Lung (tissue), 12 donors: Measurements from ENCODE around the gene TEAD4. TPM values are rescaled to one million over a fixed set of nuclear protein-coding genes. Genes with fewer than 3 reads are reported as not detected.

Experiments
- ATAC-seq: fragments of 200-7000 bp; cut with Tn5 transposase; one replicate; pipeline ENCODE4 v1.9.1; 2020; ENCODE audit warnings: moderate number of reproducible peaks; ENCODE audit not compliant: insufficient read depth, low FRiP score
- DNase-seq, 3 donors: peaks; one replicate each; pipeline ENCODE4 v3.0.0-alpha.2; 2013 to 2017
- H3K27ac ChIP-seq, 2 donors: one replicate each; pipeline ENCODE4 v1.5.1; 2013; ENCODE audit warnings: mild to moderate bottlenecking in 2 of 2, moderate library complexity in 2 of 2, control low read depth in 1 of 2, inconsistent platforms in 1 of 2, low read depth in 1 of 2, low read length in 1 of 2
- H3K27me3 ChIP-seq, 3 donors: one replicate each; pipeline ENCODE4 v1.5.1; 2013; ENCODE audit warnings: low read length in 2 of 3; ENCODE audit not compliant: control insufficient read depth in 3 of 3, insufficient read depth in 3 of 3
- H3K36me3 ChIP-seq, 4 donors: one replicate each; pipeline ENCODE4 v1.5.1; 2013; ENCODE audit warnings: low read length in 4 of 4, mild to moderate bottlenecking in 1 of 4, moderate library complexity in 1 of 4; ENCODE audit not compliant: control insufficient read depth in 4 of 4, insufficient read depth in 4 of 4
- H3K4me1 ChIP-seq, 5 donors: one replicate each; pipeline ENCODE4 v1.5.1; 2013; ENCODE audit warnings: low read length in 5 of 5, mild to moderate bottlenecking in 2 of 5, moderate library complexity in 1 of 5; ENCODE audit not compliant: control insufficient read depth in 5 of 5, insufficient read depth in 5 of 5
- H3K4me3 ChIP-seq: one replicate; pipeline ENCODE4 v1.5.1; 2013; ENCODE audit warnings: mild to moderate bottlenecking, control low read depth, moderate library complexity
- H3K9ac ChIP-seq, 2 donors: one replicate each; pipeline ENCODE4 v1.5.1; 2013; ENCODE audit warnings: low read length in 2 of 2, control low read depth in 1 of 2; ENCODE audit not compliant: insufficient read depth in 1 of 2
- H3K9me3 ChIP-seq, 4 donors: one replicate each; pipeline ENCODE4 v1.5.1; 2013; ENCODE audit warnings: low read length in 3 of 4, mild to moderate bottlenecking in 1 of 4, moderate library complexity in 1 of 4; ENCODE audit not compliant: control insufficient read depth in 4 of 4, insufficient read depth in 3 of 4
- WGBS, 2 donors: extraction: QIAGEN DNeasy Blood & Tissue Kit; methylation state at CpG; one replicate each; pipeline ENCODE4 v1.1.7; 2013; 5-methylcytosine and 5-hydroxymethylcytosine counted together
- polyA plus RNA-seq, 2 donors: library from polyadenylated mRNA; stranded (reverse); fragments of 200-250 nt; gene quantifications; one replicate each; pipeline ENCODE4 v1.2.1, GENCODE V29; 2013
- total RNA-seq, 2 donors: library from RNA; depleted of rRNA in 1 of 2; stranded (reverse); fragments of >200 nt in 1 of 2; gene quantifications; one replicate each; pipeline ENCODE4 v1.2.1, GENCODE V29; 2014 to 2021
- TF ChIP-seq, protein P1 (sequence below): IDR thresholded peaks from 2 replicates; pipeline ENCODE4 v1.5.1; 2012; ENCODE audit warnings: mild to moderate bottlenecking; ENCODE audit errors: control extremely low read depth, extremely low read depth
- donor health status: control.
- donor health status: control.
- donor health status: Bipolar disorder and iron deficiency.
- donor health status: healthy.
- donor health status: DM: yes; HTN: yes; CAD: no.

TEAD4 gene
- total and polyA plus RNA-seq, 4 donors = 7.1 to 36.3 (median 28.8) TPM

DNA sequence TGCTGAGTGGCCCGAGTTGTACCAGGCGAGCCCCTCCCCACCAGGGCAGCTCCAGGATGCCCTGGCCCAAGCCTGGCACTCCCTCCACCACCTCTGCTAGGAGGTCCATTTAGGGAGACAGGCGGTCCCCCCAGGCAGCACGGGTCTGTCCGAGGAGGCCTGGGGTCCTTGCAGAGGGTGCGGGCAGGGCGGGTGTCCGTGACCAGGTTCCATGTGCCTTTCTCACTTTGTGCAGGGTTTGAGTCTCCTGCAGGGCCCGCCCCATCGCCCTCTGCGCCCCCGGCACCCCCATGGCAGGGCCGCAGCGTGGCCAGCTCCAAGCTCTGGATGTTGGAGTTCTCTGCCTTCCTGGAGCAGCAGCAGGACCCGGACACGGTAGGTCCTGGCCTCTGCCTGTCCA is 61.2 kb downstream of the TEAD4 start:
- H3K4me3 ChIP-seq = no peak overlapping the region
- no peak overlapping the region for H3K9ac ChIP-seq
- 88 to 92% methylated on average over 14 to 16 of the region's 16 CpGs for WGBS, 2 donors
- H3K27me3 ChIP-seq = no peaks in the 10 kb centered on the region
- H3K36me3 ChIP-seq = peaks cover 0 to 17% (median 1%) of the 10 kb centered on the region in 4 donors
- H3K4me1 ChIP-seq = peaks cover 0 to 4% (median 0%) of the 10 kb centered on the region in 5 donors
- H3K9me3 ChIP-seq = no peaks in the 10 kb centered on the region
- DNase-seq = no peak
- TF ChIP-seq, protein P1, sequence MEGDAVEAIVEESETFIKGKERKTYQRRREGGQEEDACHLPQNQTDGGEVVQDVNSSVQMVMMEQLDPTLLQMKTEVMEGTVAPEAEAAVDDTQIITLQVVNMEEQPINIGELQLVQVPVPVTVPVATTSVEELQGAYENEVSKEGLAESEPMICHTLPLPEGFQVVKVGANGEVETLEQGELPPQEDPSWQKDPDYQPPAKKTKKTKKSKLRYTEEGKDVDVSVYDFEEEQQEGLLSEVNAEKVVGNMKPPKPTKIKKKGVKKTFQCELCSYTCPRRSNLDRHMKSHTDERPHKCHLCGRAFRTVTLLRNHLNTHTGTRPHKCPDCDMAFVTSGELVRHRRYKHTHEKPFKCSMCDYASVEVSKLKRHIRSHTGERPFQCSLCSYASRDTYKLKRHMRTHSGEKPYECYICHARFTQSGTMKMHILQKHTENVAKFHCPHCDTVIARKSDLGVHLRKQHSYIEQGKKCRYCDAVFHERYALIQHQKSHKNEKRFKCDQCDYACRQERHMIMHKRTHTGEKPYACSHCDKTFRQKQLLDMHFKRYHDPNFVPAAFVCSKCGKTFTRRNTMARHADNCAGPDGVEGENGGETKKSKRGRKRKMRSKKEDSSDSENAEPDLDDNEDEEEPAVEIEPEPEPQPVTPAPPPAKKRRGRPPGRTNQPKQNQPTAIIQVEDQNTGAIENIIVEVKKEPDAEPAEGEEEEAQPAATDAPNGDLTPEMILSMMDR = no peak
- no peak for ATAC-seq
- peak overlapping the region in 1 of 2 donors; percentile 42 for H3K27ac ChIP-seq

DNA sequence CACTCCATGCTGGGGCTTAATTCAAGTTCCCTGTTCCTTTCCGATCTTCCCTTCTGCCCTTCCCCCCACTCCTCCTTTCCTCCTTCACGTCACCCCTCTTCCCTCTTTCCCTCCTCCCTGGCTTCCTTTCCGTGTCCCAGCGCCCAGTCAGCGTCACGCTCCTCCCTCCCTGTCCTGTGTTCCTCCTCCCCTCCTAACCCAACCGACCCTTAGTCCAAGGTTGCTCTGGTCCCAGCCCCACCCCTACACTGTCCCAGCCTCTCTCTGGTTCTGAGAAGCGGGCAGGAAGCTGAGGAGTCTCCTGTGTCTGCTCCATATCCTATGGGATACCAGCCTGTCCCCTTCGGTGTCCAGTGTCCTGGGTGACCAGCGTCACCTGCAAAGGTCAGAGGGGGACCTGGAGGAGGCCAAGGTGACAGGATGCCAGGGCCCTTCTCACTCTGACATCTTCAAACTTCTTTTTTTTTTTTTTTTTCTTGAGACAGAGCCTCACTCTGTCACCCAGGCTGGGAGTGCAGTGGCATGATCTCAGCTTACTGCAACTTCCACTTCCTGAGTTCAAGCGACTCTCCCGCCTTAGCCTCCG is 61.7 kb downstream of the TEAD4 start:
- Histone ChIP-seq H3K27me3 (no peaks in the 10 kb centered on the region), H3K4me3 (no peak overlapping the region), H3K27ac (peak overlapping the region in 1 of 2 donors; percentile 42), H3K4me1 (peaks cover 0 to 4% (median 0%) of the 10 kb centered on the region in 5 donors), H3K9me3 (no peaks in the 10 kb centered on the region), H3K36me3 (peaks cover 0 to 17% (median 1%) of the 10 kb centered on the region in 4 donors), H3K9ac (no peak overlapping the region)
- no peak for ATAC-seq
- 65 to 71% methylated on average over 13 of the region's 13 CpGs for WGBS, 2 donors
- no peak for DNase-seq
- TF ChIP-seq, protein P1 = no peak

DNA sequence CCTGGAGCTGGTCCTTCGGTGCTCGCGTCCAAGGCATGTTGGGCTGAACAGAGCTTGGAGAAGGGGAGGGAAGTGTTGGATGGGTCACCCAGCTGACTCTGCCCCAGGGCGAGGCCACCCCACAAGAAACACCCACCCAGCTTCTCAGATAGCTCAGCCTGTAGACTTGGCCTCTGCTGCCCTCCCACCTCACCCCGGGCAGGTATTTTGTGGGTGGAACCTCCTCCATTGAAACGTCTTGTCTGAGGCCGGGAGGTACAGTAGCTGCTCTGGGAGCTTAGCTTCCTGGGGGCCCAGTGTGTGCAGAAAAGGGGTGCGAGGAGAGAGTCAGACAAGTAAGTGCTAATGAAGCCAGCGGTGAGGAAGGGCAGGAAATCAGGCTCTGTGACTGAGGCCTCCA is 63.2 kb downstream of the TEAD4 start:
- ATAC-seq (no peak), DNase-seq (no peak)
- no peak overlapping the region for H3K27ac ChIP-seq
- no peaks in the 10 kb centered on the region for H3K9me3 ChIP-seq
- TF ChIP-seq, protein P1 = no peak
- H3K9ac ChIP-seq = no peak overlapping the region
- H3K36me3 ChIP-seq = peaks cover 0 to 23% (median 3%) of the 10 kb centered on the region in 4 donors
- H3K4me1 ChIP-seq = peaks cover 0 to 4% (median 0%) of the 10 kb centered on the region in 5 donors
- no peaks in the 10 kb centered on the region for H3K27me3 ChIP-seq
- no peak overlapping the region for H3K4me3 ChIP-seq
- 90 to 91% methylated on average over 9 of the region's 9 CpGs for WGBS, 2 donors

DNA sequence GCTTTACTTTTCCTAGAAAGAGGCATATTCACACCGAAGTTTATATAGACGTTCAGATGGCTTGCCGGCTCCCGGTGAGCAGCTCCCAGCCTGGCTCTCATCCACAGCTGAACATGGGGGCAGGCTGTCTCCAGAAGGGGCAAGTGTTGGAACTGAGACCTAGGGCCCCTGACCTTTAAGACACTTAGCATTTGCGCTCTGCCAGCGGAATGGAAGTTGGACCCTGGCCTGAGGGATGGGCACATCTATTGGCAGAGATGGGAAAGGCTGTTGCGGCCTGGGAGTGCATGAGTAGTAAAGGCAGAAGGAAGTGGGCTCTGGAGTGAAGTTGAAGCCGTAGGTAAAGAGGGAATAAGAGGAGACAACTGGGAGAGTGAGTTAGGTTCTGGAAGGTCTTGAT is 63.8 kb downstream of the TEAD4 start:
- no peak for DNase-seq
- no peaks in the 10 kb centered on the region for H3K9me3 ChIP-seq
- H3K27ac ChIP-seq = no peak overlapping the region
- no peak overlapping the region for H3K9ac ChIP-seq
- peaks cover 0 to 26% (median 3%) of the 10 kb centered on the region in 4 donors for H3K36me3 ChIP-seq
- TF ChIP-seq, protein P1 = no peak
- 86 to 93% methylated on average over 8 of the region's 8 CpGs for WGBS, 2 donors
- ATAC-seq = no peak
- H3K27me3 ChIP-seq = no peaks in the 10 kb centered on the region
- H3K4me3 ChIP-seq = no peak overlapping the region
- peaks cover 0 to 4% (median 0%) of the 10 kb centered on the region in 5 donors for H3K4me1 ChIP-seq
